NCI-H1092 (cell line): ENCODE results near the gene SRSF3.
"Not testable (repeated sequence)": the region's sequence is repeated elsewhere in the genome, so short reads cannot be mapped to it uniquely, and the experiment has no call there.

Experiments
- DNase-seq: peaks from one replicate; lab custom pipeline; 2025; lab: John Stamatoyannopoulos, UW

The SRSF3 gene

DNA sequence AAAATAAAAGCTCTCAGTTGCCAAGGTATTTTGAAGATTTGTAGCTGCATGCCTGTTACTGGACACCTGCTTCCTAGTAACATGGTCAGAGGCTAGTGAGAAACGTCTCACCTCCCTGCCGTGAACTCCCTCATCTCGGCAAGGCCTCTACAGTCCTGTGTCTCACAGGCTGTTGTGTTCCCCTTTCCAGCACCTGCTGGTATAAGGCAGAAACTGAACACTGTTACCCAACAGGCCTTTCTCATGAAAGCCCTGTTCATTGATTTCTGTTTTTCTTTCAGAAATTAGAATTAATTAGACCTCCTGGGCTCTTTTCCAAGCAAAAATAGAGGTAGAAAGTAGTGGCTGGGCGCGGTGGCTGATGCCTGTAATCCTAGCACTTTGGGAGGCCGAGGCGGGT lies 17.6 kb upstream of the SRSF3 start:
- no peak for DNase-seq

DNA sequence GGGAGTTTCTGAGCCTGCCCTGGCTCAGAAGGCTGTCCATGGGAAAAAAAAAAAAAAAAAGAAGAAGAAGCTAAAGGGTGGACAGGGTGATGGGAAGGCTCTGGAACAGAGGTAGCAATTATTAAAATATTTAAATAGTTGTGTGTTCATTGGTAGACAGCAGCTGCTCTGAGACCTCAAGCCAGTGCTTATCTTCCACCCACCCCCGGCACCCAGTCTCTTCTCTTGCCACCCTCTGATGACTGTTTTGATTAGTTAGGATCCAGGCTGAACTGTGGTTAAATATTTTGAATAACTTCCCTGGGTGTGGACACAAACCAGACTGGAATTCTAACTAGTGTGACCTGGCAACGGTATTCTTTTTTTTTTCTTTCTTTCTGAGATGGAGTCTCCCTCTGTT lies 16.9 kb upstream of the SRSF3 start:
- DNase-seq = no peak

DNA sequence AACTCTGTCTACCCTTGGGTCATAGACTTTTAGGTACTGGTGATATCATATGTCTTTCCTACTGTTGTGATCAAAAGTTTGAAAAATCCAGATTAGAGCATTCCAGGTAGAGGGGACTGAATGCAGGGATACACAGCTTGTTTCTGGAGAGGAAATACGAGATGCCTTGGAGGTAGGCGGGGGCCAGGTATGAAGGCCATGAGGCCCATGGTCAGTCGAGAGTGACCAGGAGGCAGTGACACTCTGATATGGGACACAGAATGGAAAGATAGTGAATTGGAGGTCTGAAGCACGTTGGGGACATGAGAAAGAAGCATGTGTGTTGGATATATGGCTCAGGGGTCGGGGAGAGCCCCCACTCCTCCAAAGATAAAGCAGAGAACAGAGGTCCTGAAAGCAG lies 16.1 kb upstream of the SRSF3 start:
- no peak for DNase-seq

DNA sequence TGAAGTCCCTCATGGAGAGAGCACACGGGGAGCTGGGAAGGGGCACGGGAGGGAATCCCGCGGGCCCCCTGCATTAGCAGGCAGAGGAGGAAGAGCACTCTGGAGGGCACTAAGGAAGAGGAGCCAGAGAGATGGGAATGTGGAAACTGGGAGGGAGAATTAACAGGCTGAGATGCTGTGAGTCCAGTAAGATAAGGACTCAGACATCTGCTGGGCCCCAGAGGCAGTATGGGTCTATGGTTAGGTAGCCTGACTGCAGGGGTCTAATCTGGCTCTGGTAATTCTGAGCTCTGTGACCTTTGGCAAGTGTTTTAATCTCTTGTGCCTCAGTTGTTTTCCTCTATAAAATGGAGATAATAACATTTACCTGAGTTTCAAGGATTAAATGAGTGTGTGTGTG lies 15.7 kb upstream of the SRSF3 start:
- DNase-seq = no peak

DNA sequence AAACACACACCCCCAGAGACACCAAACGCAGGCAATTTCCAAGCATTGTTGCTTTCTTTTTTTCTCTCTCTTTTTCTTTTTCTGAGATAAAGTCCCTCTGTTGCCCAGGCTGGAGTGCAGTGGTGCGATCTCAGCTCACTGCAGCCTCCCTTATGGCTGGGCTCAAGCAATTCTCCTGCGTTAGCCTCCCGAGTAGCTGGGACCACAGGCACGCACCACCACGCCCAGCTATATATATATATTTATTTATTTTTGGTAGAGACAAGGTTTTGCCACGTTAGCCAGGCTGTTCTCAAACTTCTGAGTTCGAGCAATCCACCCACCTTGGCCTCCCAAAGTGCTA lies 14.0 kb upstream of the SRSF3 start:
- no peak for DNase-seq

DNA sequence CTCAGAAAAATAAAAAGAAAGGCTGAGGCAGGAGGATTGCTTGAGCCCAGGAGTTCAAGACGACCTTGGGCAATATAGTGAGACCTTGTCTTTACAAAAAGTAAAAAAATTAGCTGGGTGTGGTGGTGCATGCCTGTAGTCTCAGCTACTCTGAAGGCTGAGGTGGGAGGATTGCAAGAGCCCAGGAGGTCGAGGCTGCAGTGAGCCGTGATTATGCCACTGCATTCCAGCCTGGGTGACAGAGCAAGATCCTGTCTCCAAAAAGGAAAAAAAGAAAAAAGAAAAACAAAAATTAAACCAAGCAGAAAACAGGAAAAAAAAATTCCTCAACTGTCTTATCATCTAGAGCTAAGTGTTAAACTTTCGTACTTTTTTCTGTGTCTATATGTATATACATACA lies 12.4 kb upstream of the SRSF3 start:
- no peak for DNase-seq

DNA sequence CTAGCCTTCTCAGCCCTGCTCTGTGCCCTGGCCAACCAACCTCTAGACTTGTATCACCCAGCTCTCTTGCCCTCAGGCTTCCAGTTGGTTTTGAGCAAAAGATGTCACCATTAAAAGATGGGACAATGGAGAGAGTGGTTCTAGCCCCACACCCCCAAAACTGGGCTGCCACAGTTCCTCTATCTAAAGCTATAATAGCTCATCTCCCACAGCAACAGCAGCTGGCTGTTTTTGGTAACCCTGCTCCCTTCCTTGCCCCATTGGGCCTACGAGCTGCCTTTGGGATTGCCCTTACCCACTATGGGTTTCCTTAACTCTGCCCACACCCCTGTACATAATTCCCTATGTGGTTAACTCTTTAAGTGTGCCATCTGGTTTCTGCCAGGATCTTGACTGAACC lies 7.6 kb upstream of the SRSF3 start:
- no peak for DNase-seq

DNA sequence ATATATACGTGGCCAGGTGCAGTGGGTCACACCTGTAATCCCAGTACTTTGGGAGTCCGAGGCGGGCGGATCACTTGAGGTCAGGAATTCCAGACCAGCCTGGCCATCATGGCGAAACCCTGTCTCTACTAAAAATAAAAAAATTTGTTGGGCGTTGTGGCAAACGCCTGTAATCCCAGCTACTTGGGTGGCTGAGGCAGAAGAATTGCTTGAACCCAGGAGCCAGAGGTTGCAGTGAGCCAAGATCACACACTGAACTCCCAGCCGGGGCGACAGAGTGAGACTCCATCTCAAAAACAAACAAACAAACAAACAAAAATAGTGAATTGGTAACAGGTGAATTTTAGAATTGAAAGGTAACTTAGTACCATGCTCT lies 5.1 kb upstream of the SRSF3 start:
- DNase-seq = not testable (repeated sequence)

DNA sequence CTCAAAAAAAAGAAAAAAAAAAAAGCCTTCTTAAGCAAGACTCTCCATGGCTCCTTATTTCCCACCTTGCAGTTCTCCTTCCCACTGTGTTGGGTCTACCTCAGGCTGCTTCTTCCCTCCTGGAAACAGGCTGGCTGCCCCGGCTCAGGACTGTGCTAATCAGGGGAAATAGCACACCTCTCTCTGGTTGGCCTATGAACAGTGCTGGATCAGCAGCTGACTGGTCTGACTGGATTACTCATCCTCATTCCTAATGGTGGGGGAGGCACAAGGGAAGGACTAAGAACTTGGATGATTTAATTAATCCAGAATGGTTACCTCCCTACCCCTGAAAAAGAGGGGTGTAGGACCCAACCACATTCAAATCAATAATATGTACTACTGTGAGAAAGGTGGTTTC lies 3.9 kb upstream of the SRSF3 start:
- no peak for DNase-seq

DNA sequence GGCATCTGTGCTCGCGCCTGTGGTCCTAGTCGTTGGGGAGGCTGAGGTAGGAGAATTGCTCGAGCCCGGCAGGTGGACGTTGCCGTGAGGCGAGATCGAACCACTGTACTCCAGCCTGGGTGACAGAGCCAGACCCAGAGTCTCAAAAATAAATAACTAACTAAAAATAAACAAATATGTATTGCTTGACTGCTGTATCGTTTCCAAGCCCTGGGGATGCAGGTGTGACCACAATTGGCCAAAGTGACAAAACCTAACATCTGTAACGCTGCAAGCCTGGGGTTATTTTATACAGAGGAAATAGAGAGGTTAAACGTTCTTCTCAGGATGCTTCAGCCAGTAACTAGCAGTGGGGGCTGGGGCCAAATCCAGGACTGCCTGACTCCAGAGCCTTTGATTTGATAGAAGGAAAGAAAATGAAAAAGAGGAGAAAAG lies 1.9 kb upstream of the SRSF3 start:
- no peak for DNase-seq

DNA sequence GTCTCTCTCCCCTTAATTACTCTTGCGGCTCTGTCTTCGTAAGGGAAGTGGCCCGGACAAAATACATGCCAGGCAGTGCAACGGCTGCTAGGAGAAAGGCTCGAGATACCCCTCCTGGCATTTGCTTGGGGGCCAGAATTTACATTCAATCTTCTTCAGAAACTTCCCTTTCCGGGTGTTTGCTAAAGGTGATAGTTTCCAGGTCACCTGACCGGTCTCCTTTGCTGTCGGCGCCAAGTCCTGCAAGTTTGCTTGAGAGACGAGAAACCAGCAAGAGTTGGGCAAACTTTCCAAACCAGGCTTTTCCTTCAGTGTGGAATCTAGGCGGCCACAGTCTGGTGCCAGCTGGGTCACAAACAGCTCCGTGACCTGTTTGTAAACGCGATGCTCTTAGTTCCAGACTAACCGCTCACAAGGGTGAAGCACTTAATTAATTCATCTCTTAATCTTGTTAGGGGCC lies 563 bp upstream of the SRSF3 start:
- peak; percentile 20 for DNase-seq

DNA sequence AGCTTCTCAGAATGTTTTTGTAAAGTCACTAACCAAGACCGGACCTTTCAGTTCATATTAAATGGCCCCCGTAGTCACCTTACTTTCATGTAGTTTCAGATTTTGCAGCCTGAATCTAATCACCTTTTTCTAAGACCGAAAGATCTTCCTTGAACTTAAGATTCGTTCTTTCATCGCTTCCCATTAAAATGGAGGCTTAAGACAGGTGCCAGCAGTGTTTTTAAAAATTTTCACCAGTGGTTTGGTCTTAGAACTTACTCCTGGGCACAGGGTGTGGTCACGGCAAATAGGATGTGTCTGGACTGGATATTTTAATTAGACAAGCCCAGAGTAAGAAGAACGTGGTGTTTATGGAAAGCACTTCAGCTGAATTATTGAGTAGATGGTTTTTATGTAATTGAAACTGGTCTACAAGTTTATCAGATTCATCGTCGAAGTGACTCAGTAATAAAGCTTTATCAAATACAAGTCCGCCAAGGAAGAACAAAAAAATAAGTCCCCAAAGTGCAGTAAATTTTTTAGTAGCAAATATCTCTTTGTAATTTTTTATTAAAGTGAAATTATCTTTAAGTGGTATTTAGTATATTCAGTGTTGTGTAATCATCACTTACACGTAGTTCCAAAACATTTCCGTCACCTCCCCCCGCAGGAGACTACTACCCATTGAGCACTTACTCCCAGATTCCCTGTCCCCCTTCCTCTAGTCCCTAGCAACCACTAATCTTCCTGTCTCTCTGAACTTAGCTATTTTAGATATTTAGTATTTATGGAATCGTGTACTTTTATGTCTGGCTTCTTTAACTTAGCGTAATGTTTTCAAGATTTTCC lies 868 bp downstream of the SRSF3 start:
- DNase-seq = no peak

DNA sequence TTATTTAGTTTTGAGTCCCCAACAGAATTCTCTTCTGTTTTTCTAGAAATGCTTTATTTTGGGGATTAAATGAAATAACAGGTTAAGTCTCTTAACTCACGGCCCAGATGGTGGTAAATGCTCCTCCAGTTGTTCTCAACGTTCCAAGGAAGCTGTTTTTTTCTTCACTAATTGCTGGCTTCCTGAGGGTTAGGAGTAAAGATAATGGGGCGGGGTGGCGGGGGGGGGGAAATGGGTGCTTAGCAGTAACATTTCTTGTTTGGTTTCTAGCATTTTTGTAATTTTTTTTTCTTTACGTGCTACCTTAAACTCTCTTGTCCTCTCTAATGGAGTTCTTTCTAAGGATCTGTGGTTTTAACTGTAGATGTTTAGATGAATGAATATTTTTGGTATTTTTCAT lies 2.2 kb downstream of the SRSF3 start:
- no peak for DNase-seq

DNA sequence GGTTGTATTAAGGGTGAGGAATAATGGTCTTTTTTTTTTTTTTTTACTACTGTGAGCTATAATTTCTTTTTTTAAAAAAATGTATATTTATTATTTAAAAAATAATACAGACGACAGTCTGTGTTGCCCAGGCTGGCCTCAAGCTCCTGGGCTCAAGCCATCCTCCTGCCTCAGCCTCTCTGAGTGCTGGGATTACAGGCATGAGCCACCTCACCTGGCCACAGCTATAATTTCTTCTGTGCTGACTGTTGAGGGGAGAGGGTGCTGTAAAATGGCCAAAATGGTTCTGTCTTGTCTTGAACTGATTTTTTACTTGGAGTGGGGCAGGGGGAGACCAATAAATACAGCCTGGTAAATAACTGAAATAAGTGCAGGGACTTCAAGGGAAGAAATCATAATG lies 3.6 kb downstream of the SRSF3 start:
- DNase-seq = no peak

DNA sequence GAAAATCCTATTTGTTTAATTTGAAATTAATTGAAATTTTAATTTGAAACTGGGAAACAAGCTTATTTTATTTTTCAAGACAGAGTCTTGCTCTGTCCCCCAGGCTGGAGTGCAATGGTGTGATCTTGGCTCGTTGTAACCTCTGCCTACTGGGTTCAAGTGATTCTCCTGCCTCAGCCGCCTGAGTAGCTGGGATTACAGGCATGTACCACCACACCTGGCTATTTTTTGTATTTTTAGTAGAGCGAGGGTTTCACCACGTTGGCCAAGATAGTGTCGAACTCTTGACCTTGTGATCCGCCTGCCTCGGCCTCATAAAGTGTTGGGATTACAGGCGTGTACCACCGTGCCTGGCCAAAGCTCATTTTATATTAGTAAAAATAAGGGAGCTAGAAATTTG lies 4.2 kb downstream of the SRSF3 start:
- no peak for DNase-seq

DNA sequence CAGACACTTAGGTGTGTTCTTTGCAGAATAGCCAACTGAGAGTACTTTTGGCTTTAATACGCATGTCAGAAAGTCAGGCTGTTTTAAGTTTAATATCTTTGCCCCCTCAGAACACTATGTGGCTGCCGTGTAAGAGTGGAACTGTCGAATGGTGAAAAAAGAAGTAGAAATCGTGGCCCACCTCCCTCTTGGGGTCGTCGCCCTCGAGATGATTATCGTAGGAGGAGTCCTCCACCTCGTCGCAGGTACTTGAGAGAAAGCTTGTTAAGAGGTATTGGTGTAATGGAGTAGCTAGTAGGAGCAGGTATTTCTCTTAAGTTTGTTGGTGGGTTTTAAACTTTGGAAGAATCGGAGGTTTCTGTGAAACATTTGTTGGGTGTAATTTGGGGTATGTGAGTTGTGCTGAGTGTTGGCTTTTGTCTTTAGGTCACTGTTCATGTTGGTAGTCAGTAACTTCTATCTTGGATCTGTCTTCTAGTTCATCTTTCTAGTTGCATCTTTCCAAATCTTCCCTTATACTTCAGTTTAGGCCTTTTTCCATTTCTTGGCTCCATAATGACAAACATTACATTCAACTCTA lies 4.7 kb downstream of the SRSF3 start:
- no peak for DNase-seq

DNA sequence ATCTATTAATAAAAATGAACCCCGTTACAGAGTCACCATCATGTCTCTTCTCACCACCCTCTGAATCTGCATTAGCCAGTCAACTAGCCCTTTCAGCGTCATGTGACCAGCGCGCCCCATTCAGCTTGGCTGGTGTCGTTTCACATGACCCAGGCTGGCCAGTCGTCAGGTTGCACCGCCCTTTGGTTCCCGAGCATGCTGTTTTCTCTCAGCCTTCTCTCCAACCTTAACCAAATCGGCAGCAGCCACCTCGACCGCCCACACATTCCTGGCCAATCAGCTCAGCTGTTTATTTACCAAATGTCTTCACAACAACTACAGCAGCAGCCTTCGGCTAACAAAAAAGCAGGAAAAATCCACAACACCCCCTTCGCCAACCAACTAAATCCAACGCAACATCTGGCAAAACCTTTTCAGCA lies 5.6 kb downstream of the SRSF3 start:
- DNase-seq = no peak

DNA sequence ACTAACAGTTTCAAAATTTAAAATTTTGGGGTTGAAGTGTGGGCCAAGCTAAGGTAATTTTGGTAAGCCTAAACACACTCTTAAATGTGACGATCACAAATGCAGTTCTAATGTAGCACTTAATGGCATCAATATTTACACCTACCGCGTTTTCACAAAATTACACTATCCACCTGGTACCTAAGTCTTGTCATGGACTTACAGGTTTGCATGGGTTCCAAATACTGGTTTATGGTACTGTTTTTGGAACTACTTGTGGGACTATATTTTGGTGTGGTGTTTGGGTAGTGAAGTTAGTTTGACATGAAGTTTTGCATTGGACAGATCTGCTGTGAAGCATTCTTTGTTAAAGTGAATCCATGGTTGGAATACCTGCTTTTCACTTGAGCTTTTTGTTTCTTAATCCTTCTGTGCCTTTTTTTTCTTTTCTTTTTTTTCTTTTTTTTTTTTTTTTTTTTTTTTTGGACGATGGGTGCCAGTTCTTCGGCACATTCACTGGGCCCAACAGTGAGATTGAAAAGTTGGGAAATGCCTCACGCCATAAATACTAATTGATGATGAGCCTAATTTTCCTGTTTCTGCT lies 6.5 kb downstream of the SRSF3 start:
- no peak for DNase-seq

DNA sequence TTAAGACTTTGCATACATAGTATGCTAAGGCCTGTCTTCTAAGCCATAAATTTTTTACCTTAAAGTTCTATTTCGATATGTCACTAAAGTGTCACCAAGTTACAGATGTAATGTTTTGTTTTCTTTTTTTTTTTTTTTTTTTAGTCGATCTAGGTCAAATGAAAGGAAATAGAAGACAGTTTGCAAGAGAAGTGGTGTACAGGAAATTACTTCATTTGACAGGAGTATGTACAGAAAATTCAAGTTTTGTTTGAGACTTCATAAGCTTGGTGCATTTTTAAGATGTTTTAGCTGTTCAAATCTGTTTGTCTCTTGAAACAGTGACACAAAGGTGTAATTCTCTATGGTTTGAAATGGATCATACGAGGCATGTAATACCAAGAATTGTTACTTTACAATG lies 7.7 kb downstream of the SRSF3 start:
- DNase-seq = not testable (repeated sequence)

DNA sequence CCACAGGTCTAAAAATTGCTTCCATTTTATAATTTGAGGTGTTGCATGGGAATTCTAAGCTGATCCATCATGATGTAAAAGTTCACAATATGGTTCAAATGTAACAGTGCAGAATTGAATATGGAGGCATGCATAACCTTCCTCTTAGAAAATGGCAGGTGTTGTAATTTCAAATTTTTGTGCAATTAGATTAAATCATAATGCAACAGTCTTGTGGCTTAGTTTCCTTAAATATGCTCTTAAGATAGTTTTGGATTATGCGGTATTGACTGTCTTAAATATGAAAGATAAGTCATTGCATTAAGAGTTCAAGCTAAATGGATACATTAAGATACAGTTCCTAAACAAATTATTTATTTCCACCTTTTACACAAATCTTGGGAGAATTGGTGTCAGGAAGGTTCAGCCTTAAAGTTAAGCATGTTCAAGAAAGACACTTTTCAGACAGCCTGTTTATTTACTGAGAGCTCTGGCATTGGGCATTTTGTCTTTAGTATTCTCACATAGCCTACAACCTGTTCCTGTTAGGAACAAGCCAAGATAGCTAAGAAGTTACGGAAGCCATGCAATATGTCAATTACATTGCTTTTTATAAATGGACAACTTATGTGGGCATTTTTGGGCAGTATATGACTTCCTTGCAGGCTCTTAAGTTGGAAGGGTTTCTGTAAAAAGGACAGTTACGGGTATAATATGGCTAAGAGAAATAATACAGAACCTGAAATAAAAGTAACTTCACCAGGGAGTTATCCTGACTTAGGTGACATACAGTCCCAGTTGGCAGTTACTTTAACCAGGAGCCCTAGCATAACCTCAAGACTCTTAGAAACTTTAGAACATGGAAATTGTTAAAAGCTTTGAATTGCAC lies 9.3 kb downstream of the SRSF3 start:
- DNase-seq = no peak

DNA sequence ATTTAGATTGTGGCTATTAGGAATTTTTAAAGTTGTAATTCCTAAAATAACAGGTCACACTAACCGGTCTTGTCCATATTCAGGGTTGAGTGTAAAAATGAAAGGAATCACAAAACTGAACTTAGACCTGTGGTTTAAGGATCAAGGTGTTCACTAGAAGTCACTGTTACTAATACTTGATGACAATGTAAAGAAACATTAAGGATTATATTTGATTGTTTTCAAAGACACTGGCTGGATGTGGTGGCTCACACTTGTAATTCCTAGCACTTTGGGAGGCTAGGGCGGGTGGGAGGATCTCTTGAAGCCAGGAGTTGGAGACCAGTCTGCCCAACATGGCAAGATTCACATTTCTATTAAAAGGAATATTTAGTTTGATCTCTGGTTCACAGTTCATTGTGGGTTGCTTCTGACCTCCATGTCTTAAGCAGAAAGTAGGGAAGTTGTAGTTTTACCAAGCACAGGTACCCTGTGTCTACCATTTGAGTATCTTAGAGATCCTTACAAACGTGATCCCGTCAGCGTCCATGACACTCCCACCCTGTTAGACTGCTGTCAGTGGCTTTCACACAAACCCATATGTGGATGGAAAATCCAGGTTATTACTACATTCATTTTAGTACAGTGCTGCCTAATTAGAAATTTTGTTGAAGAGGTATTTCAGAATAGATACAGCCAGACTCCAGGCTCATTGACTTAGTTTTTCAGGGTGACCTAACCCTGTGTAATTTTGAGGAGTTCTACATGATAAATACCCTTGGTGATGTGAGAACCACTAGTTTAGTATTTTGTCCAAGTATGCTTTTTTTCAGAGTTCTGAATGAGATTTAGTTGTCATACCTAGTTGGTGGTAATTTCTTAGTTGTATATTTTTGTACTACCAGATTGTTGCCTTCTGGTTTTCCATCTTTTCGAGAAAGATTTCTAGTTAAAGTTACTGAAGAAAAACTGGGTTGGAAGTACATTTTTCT lies 10.2 kb downstream of the SRSF3 start:
- DNase-seq = no peak
